ENCODE measurements around the gene ZFP36L2.

DNA sequence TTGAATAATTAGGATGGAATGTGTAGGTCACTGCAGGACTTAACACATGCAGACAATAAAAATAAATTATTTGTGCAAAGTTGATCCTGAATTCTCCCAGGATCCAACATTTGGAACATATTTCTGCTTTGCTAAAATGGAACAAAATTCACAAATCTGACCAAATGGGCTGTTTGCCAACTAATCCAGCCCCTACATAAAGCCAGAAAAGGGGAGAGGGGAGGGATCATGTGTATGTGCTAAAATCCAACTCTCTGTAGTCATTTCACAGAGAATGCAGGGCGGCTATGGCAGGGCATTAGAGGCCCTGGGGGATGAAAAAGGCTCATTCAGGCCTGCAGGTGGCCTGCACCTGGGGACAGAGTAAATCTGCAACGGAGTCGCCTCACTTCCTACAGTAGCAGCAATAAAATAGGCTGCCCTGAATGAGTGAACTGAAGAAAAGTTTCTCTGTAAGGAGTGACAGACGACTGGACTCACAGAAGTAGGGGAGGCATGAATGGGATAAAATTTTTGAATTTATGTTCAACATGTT is 4.0 kb upstream of the ZFP36L2 start:
- TF ChIP-seq, protein P1, sequence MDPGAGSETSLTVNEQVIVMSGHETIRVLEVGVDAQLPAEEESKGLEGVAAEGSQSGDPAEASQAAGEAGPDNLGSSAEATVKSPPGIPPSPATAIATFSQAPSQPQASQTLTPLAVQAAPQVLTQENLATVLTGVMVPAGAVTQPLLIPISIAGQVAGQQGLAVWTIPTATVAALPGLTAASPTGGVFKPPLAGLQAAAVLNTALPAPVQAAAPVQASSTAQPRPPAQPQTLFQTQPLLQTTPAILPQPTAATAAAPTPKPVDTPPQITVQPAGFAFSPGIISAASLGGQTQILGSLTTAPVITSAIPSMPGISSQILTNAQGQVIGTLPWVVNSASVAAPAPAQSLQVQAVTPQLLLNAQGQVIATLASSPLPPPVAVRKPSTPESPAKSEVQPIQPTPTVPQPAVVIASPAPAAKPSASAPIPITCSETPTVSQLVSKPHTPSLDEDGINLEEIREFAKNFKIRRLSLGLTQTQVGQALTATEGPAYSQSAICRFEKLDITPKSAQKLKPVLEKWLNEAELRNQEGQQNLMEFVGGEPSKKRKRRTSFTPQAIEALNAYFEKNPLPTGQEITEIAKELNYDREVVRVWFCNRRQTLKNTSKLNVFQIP (CRISPR knock-in tag; IDR thresholded peaks at IDR 0.05; ENCODE audit: borderline replicate concordance, low read depth) = no peak
- TF ChIP-seq ZFP30 (CRISPR knock-in tag; IDR thresholded peaks at IDR 0.05) (no peak), RARB (CRISPR knock-in tag; IDR thresholded peaks at IDR 0.05) (no peak), PPARA (CRISPR knock-in tag; IDR thresholded peaks at IDR 0.05; ENCODE audit: borderline replicate concordance) (no peak), ARNTL (CRISPR knock-in tag; IDR thresholded peaks at IDR 0.05; ENCODE audit: borderline replicate concordance, low read depth) (no peak)
- TF ChIP-seq, protein P2, sequence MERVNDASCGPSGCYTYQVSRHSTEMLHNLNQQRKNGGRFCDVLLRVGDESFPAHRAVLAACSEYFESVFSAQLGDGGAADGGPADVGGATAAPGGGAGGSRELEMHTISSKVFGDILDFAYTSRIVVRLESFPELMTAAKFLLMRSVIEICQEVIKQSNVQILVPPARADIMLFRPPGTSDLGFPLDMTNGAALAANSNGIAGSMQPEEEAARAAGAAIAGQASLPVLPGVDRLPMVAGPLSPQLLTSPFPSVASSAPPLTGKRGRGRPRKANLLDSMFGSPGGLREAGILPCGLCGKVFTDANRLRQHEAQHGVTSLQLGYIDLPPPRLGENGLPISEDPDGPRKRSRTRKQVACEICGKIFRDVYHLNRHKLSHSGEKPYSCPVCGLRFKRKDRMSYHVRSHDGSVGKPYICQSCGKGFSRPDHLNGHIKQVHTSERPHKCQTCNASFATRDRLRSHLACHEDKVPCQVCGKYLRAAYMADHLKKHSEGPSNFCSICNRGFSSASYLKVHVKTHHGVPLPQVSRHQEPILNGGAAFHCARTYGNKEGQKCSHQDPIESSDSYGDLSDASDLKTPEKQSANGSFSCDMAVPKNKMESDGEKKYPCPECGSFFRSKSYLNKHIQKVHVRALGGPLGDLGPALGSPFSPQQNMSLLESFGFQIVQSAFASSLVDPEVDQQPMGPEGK (CRISPR knock-in tag; IDR thresholded peaks at IDR 0.05; ENCODE audit: borderline replicate concordance) = no peak
- TF ChIP-seq, protein P3, sequence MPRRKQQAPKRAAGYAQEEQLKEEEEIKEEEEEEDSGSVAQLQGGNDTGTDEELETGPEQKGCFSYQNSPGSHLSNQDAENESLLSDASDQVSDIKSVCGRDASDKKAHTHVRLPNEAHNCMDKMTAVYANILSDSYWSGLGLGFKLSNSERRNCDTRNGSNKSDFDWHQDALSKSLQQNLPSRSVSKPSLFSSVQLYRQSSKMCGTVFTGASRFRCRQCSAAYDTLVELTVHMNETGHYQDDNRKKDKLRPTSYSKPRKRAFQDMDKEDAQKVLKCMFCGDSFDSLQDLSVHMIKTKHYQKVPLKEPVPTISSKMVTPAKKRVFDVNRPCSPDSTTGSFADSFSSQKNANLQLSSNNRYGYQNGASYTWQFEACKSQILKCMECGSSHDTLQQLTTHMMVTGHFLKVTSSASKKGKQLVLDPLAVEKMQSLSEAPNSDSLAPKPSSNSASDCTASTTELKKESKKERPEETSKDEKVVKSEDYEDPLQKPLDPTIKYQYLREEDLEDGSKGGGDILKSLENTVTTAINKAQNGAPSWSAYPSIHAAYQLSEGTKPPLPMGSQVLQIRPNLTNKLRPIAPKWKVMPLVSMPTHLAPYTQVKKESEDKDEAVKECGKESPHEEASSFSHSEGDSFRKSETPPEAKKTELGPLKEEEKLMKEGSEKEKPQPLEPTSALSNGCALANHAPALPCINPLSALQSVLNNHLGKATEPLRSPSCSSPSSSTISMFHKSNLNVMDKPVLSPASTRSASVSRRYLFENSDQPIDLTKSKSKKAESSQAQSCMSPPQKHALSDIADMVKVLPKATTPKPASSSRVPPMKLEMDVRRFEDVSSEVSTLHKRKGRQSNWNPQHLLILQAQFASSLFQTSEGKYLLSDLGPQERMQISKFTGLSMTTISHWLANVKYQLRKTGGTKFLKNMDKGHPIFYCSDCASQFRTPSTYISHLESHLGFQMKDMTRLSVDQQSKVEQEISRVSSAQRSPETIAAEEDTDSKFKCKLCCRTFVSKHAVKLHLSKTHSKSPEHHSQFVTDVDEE (CRISPR knock-in tag; IDR thresholded peaks at IDR 0.05) = no peak

All from SK-N-SH treated with all-trans-retinoic acid at 6 μM for 48 hours (cell line).